PC-3 (cell line): ENCODE results near the gene CHD2.

Source experiments
- CTCF ChIP-seq: fragments of 300-600 bp; sonication (generic); conservative IDR thresholded peaks from 2 replicates; pipeline ENCODE4 v1.5.1; 2017; ENCODE audit warnings: antibody characterized with exemption, low read depth, mild to moderate bottlenecking, low read length
- EZH2 ChIP-seq: fragments of 300-600 bp; sonication (generic); IDR thresholded peaks from one replicate; pipeline ENCODE4 v1.6.1; 2017; ENCODE audit warnings: antibody characterized with exemption, mild to moderate bottlenecking, low read length; ENCODE audit not compliant: unreplicated experiment

GRCh38 chr15:93017526-93017925 is 117.4 kb downstream of the CHD2 start:
- TF ChIP-seq CTCF (no peak), EZH2 (no peak)
